Astrocyte (in vitro differentiated cells and primary cell): ENCODE results near the gene SAFB2. TPM values are rescaled to one million over a fixed set of nuclear protein-coding genes. Genes with fewer than 3 reads are reported as not detected.

ENCODE experiments used
- DNase-seq: peaks from one replicate; pipeline ENCODE4 v3.0.0-alpha.2; 2010; ENCODE audit warnings: low read depth
- FAIRE-seq: peaks from 2 replicates; lab custom pipeline; 2011; peaks lifted over from hg19 to GRCh38; lab: Jason Lieb, UNC
- H2AFZ ChIP-seq: 2 replicates; pipeline ENCODE4 v1.6.0; 2012; ENCODE audit warnings: low read depth, low read length, inconsistent platforms
- H3K27ac ChIP-seq: 2 replicates; pipeline ENCODE4 v1.5.1; 2011; ENCODE audit warnings: low read depth, low read length, inconsistent platforms
- H3K27me3 ChIP-seq: 2 replicates; pipeline ENCODE4 v1.6.0; 2011; ENCODE audit warnings: low read length, inconsistent platforms; ENCODE audit not compliant: insufficient read depth
- H3K36me3 ChIP-seq: 2 replicates; pipeline ENCODE4 v1.5.1; 2011; ENCODE audit warnings: low read length, inconsistent platforms; ENCODE audit not compliant: insufficient read depth
- H3K4me1 ChIP-seq: 2 replicates; pipeline ENCODE4 v1.5.1; 2011; ENCODE audit warnings: low read length, inconsistent platforms; ENCODE audit not compliant: insufficient read depth
- H3K4me2 ChIP-seq: 2 replicates; pipeline ENCODE4 v1.6.0; 2012; ENCODE audit warnings: low read length, inconsistent platforms
- H3K4me3 ChIP-seq: 2 replicates; pipeline ENCODE4 v1.5.1; 2011; ENCODE audit warnings: low read depth, mild to moderate bottlenecking, low read length, inconsistent platforms; ENCODE audit not compliant: insufficient read depth
- H3K79me2 ChIP-seq: 2 replicates; pipeline ENCODE4 v1.6.0; 2012; ENCODE audit warnings: mild to moderate bottlenecking, low read length, inconsistent platforms; ENCODE audit not compliant: insufficient read depth
- H3K9ac ChIP-seq: 2 replicates; pipeline ENCODE4 v1.6.0; 2012; ENCODE audit warnings: mild to moderate bottlenecking, low read length, inconsistent platforms
- H3K9me3 ChIP-seq: 2 replicates; pipeline ENCODE4 v1.5.1; 2012; ENCODE audit warnings: low read depth, mild to moderate bottlenecking, low read length, inconsistent platforms; ENCODE audit not compliant: insufficient read depth
- H4K20me1 ChIP-seq: 2 replicates; pipeline ENCODE4 v1.6.0; 2012; ENCODE audit warnings: low read length, inconsistent platforms; ENCODE audit not compliant: insufficient read depth
- H3K27ac Mint-ChIP-seq: one replicate; pipeline ENCODE4 v1.8.0; 2021; ENCODE audit warnings: mild to moderate bottlenecking, mixed read lengths; ENCODE audit not compliant: unreplicated experiment
- H3K27me3 Mint-ChIP-seq: one replicate; pipeline ENCODE4 v1.8.0; 2021; ENCODE audit warnings: low read depth, mixed read lengths; ENCODE audit not compliant: unreplicated experiment
- H3K36me3 Mint-ChIP-seq: one replicate; pipeline ENCODE4 v1.8.0; 2021; ENCODE audit warnings: low read depth, mixed read lengths; ENCODE audit not compliant: unreplicated experiment
- H3K4me1 Mint-ChIP-seq: one replicate; pipeline ENCODE4 v1.8.0; 2021; ENCODE audit warnings: low read depth, mixed read lengths; ENCODE audit not compliant: unreplicated experiment
- H3K4me3 Mint-ChIP-seq: one replicate; pipeline ENCODE4 v1.8.0; 2021; ENCODE audit warnings: mild to moderate bottlenecking, moderate library complexity, mixed read lengths; ENCODE audit not compliant: unreplicated experiment
- H3K9me3 Mint-ChIP-seq: one replicate; pipeline ENCODE4 v1.8.0; 2021; ENCODE audit warnings: mild to moderate bottlenecking, mixed read lengths; ENCODE audit not compliant: unreplicated experiment
- CTCF ChIP-seq: IDR thresholded peaks from 2 replicates; pipeline ENCODE4 v1.5.1; 2011; ENCODE audit warnings: low read depth, mild to moderate bottlenecking, inconsistent platforms, low read length, moderate library complexity; ENCODE audit not compliant: insufficient read depth
- EZH2 ChIP-seq: IDR thresholded peaks from 2 replicates; pipeline ENCODE4 v1.6.1; 2012; ENCODE audit warnings: mild to moderate bottlenecking, low read length, inconsistent platforms; ENCODE audit not compliant: insufficient read depth
- total RNA-seq: library from RNA; stranded (reverse); gene quantifications from 2 replicates; pipeline ENCODE4 v1.2.1, GENCODE V29; 2021

The SAFB2 gene
- total RNA-seq, 1 donor from 2014 or later: 50.6 TPM

GRCh38 chr19:5590151-5590864, 32.3 kb downstream of the SAFB2 start:
- TF ChIP-seq CTCF (no peak), EZH2 (no peak)
- DNase-seq (no peak), FAIRE-seq (no peak)
- Mint-ChIP-seq H3K4me1 (peaks cover 8% of the 10 kb centered on the region), H3K36me3 (peaks cover 32% of the 10 kb centered on the region), H3K4me3 (no peak overlapping the region), H3K27me3 (no peaks in the 10 kb centered on the region), H3K9me3 (no peaks in the 10 kb centered on the region), H3K27ac (no peak overlapping the region)
- H3K79me2 ChIP-seq: no peaks in the 10 kb centered on the region
- H3K36me3 ChIP-seq: peaks cover 35% of the 10 kb centered on the region
- H3K9me3 ChIP-seq: no peaks in the 10 kb centered on the region
- no peak overlapping the region for H3K4me2 ChIP-seq
- H3K9ac ChIP-seq: no peak overlapping the region
- peaks cover 76% of the 10 kb centered on the region for H4K20me1 ChIP-seq
- no peak overlapping the region for H2AFZ ChIP-seq
- H3K4me1 ChIP-seq: peaks cover 32% of the 10 kb centered on the region
- H3K27ac ChIP-seq: no peak overlapping the region
- no peaks in the 10 kb centered on the region for H3K27me3 ChIP-seq
- no peak overlapping the region for H3K4me3 ChIP-seq

GRCh38 chr19:5588906-5589676, 33.5 kb downstream of the SAFB2 start:
- peaks cover 75% of the 10 kb centered on the region for H4K20me1 ChIP-seq
- H3K9me3 ChIP-seq: no peaks in the 10 kb centered on the region
- peak overlapping the region; percentile 35 for H3K4me2 ChIP-seq
- no peaks in the 10 kb centered on the region for H3K27me3 Mint-ChIP-seq
- peaks cover 32% of the 10 kb centered on the region for H3K4me1 ChIP-seq
- H3K27ac Mint-ChIP-seq: no peak overlapping the region
- peaks cover 8% of the 10 kb centered on the region for H3K4me1 Mint-ChIP-seq
- H3K27ac ChIP-seq: peak overlapping the region; percentile 2
- no peaks in the 10 kb centered on the region for H3K27me3 ChIP-seq
- TF ChIP-seq EZH2 (no peak), CTCF (no peak)
- H3K9me3 Mint-ChIP-seq: no peaks in the 10 kb centered on the region
- H3K9ac ChIP-seq: no peak overlapping the region
- H3K36me3 ChIP-seq: peaks cover 26% of the 10 kb centered on the region
- no peak overlapping the region for H2AFZ ChIP-seq
- no peak overlapping the region for H3K4me3 Mint-ChIP-seq
- FAIRE-seq (no peak), DNase-seq (no peak)
- H3K4me3 ChIP-seq: no peak overlapping the region
- H3K79me2 ChIP-seq: no peaks in the 10 kb centered on the region
- peaks cover 27% of the 10 kb centered on the region for H3K36me3 Mint-ChIP-seq
